ENCODE results near the gene NUCB1. TPM values are rescaled to one million over a fixed set of nuclear protein-coding genes. Genes with fewer than 3 reads are reported as not detected.
A peak's percentile ranks its signal among the peaks of the same experiment; 100 is the strongest.
"Not testable (repeated sequence)": the region's sequence is repeated elsewhere in the genome, so short reads cannot be mapped to it uniquely, and the experiment has no call there.

NUCB1 gene
- total RNA-seq, 4 donors from 2014 or later, result 83.9 to 162 (median 148) TPM

DNA sequence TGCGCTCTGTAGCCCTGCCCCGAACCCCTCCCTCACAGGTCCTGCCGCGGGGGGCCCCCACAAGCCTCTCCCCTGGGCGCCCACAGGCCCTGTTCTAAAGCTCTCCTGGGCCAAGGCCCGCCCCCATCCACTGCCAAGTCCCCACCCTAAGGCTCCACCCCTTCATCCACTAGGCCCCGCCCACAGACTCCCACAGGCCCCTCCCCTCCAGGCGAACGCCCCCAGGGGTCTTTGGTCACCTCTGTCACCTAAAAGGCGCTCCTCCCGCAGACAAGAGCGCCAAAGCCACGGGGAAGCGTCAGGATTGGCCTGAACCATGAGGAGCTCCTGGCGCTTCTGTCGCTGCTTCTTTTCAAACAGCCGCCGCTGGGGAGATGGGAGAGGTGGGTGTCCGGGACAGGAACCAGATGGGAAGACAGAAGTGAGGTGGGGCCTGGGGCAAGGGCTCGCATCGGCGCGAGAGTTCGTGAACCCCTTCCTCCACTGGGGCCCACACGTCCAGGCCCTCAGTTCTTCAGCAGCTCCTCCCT is 3.9 kb upstream of the NUCB1 start:
- H3K4me3 ChIP-seq, result peak overlapping the region; percentile 22 to 51 (median 32)
- H3K4me1 ChIP-seq, result peaks cover 7 to 12% of the 10 kb centered on the region in 2 donors
- in situ Hi-C loops (cut with MboI; ENCODE audit: low sequenced_read_pairs in 4 of 4), result no loop called here
- ATAC-seq, result no peak
- peak in 1 of 2 donors; percentile 46 for DNase-seq
- intact Hi-C loops (cut with DNase I; ENCODE audit: low total_unique reads), result no loop called here
- H3K27ac ChIP-seq, result peak overlapping the region; percentile 14 to 76 (median 54)
- TF ChIP-seq, protein P1, sequence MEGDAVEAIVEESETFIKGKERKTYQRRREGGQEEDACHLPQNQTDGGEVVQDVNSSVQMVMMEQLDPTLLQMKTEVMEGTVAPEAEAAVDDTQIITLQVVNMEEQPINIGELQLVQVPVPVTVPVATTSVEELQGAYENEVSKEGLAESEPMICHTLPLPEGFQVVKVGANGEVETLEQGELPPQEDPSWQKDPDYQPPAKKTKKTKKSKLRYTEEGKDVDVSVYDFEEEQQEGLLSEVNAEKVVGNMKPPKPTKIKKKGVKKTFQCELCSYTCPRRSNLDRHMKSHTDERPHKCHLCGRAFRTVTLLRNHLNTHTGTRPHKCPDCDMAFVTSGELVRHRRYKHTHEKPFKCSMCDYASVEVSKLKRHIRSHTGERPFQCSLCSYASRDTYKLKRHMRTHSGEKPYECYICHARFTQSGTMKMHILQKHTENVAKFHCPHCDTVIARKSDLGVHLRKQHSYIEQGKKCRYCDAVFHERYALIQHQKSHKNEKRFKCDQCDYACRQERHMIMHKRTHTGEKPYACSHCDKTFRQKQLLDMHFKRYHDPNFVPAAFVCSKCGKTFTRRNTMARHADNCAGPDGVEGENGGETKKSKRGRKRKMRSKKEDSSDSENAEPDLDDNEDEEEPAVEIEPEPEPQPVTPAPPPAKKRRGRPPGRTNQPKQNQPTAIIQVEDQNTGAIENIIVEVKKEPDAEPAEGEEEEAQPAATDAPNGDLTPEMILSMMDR (IDR thresholded peaks at IDR 0.05 in 4 of 5, conservative IDR thresholded peaks at IDR 0.05 in 1 of 5), result no peak
- TF ChIP-seq POLR2A (IDR thresholded peaks at IDR 0.05), result no peak
- no peaks in the 10 kb centered on the region for H3K36me3 ChIP-seq
- no peaks in the 10 kb centered on the region for H3K9me3 ChIP-seq
- H3K27me3 ChIP-seq, result no peaks in the 10 kb centered on the region

DNA sequence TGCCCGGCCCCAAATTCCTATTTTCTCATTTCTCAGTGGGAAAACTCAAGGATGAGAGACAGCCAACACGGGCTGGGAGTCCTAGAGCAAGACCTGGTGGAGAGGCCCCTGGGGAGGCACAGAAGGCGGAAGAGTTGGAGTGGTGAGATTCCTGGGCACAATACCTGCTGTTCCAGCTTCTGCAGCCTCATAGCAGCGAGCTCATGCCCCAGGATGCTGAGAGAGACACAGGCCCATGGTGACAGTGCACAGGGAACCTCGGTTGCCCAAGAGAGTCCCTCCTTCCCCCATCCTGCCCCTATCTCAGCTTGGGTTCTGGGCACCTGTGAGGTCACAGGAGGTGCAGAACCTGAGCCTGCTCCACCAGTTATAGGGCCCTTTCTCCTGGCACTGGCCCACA is 2.9 kb upstream of the NUCB1 start:
- Histone ChIP-seq H3K4me3 (no peak overlapping the region), H3K36me3 (no peaks in the 10 kb centered on the region), H3K4me1 (peaks cover 16 to 22% of the 10 kb centered on the region in 2 donors), H3K27ac (peak overlapping the region in 2 of 4 donors; percentile 12 to 76), H3K9me3 (no peaks in the 10 kb centered on the region), H3K27me3 (no peaks in the 10 kb centered on the region)
- intact Hi-C loops (cut with DNase I; ENCODE audit: low total_unique reads), result no loop called here
- in situ Hi-C loops (cut with MboI; ENCODE audit: low sequenced_read_pairs in 4 of 4), result no loop called here
- no peak for DNase-seq
- TF ChIP-seq POLR2A (IDR thresholded peaks at IDR 0.05), result no peak
- TF ChIP-seq, protein P1 (IDR thresholded peaks at IDR 0.05 in 4 of 5, conservative IDR thresholded peaks at IDR 0.05 in 1 of 5), result no peak
- ATAC-seq, result no peak

DNA sequence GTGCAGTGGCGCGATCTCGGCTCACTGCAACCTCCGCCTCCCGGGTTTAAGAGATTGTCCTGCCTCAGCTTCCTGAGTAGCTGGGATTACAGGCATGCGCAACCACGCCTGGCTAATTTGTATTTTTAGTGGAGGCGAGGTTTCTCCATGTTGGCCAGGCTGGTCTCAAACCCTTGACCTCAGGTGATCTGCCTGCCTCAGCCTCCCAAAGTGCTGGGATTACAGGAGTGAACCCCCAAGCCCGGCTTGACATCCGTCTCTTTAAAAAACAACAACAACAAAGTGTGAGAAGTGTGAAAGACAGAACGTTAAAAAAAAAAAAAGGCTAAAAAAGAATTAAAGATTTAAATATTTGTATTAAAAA is 744 bp upstream of the NUCB1 start:
- intact Hi-C loops (cut with DNase I; ENCODE audit: low total_unique reads), result not testable (repeated sequence)

DNA sequence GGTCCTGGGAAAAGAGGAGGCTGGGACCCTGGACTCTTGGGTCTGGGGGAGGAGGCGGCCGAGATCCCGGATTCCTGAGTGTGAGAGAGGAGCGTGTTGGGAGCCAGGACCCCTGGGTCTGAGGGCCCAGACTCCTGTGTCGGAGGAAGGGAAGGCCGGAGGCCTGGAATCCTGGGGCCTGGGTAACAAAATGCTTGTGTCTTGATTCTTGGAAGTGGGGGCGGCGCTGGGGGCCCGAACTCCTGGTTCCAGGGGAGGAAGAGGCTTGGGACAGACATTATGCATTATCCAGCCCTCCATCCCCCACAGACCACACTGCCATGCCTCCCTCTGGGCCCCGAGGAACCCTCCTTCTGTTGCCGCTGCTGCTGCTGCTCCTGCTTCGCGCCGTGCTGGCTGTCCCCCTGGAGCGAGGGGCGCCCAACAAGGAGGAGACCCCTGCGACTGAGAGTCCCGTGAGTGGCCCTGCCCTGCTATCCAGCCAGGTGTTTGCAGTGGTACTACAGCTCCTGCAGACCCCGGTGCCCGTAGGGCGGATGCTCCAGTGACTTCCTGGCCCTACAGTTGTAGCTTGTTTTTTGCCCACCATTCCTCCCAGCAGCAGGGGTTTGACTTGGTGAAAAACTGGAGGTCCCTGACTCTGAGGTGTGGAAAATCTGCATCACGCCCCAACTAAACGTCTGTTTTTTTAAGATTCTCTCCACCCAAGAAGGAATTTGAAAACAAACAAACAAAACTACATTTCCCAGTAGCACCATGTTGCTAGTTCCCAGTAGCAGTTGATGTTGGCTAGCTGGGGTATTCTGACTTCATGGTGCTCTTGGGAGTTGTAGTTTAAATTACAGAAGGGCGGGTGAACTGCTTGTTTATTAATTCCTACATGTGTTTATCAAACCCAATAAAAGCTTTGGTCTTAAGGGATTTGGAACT is 630 bp downstream of the NUCB1 start:
- ATAC-seq (peak; percentile 34 to 59), DNase-seq (no peak)
- in situ Hi-C loops (cut with MboI; ENCODE audit: low sequenced_read_pairs in 4 of 4) (no loop called here), intact Hi-C loops (cut with DNase I; ENCODE audit: low total_unique reads) (loop anchor here (2.0 kb wide), 1 partner anchor 28 kb away; the partner anchor contains the start of gene PPP1R15A)
- Histone ChIP-seq H3K4me3 (peak overlapping the region; percentile 87 to 96 (median 93)), H3K4me1 (peaks cover 25 to 30% of the 10 kb centered on the region in 2 donors), H3K9me3 (no peaks in the 10 kb centered on the region), H3K27me3 (no peaks in the 10 kb centered on the region), H3K36me3 (peaks cover 0 to 19% of the 10 kb centered on the region in 2 donors), H3K27ac (peak overlapping the region; percentile 92 to 98 (median 95))
- TF ChIP-seq, protein P1 (IDR thresholded peaks at IDR 0.05 in 4 of 5, conservative IDR thresholded peaks at IDR 0.05 in 1 of 5), result no peak
- TF ChIP-seq POLR2A (IDR thresholded peaks at IDR 0.05), result no peak

More for the DNA sequence above, 744 bp upstream of the NUCB1 start:
- H3K27ac ChIP-seq, result peak overlapping the region; percentile 92 to 98 (median 95)
- H3K4me3 ChIP-seq, result peak overlapping the region; percentile 87 to 96 (median 93)
- H3K9me3 ChIP-seq; H3K27me3 ChIP-seq; ATAC-seq; H3K36me3 ChIP-seq; in situ Hi-C loops (cut with MboI; ENCODE audit: low sequenced_read_pairs in 4 of 4); DNase-seq: not testable (repeated sequence)
- H3K4me1 ChIP-seq, result peaks cover 25 to 30% of the 10 kb centered on the region in 2 donors

DNA sequence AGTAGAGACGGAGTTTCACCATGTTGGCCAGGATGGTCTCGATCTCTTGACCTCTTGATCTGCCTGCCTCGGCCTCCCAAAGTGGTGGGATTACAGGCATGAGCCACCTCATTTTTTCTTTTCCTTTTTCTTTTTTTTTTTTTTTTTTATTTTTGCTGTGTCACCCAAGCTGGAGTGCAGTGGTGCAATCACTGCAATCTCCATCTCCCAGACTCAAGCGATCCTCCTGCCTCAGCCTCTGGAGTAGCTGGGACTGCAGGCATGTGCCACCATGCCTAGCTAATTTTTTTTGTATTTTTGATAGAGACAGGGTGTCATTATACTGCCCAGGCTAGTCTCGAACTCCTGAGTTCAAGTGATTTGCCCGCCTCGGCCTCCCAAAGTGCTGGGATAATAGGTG is 2.2 kb downstream of the NUCB1 start:
- H3K27ac ChIP-seq, result peak overlapping the region in 2 of 4 donors; percentile 39 to 94
- in situ Hi-C loops (cut with MboI; ENCODE audit: low sequenced_read_pairs in 4 of 4); DNase-seq; H3K27me3 ChIP-seq; H3K9me3 ChIP-seq; ATAC-seq; intact Hi-C loops (cut with DNase I; ENCODE audit: low total_unique reads): not testable (repeated sequence)
- peak overlapping the region in 1 of 4 donors; percentile 1 for H3K4me3 ChIP-seq
- H3K4me1 ChIP-seq, result peaks cover 25 to 32% of the 10 kb centered on the region in 2 donors
- peaks cover 0 to 31% of the 10 kb centered on the region in 2 donors for H3K36me3 ChIP-seq

DNA sequence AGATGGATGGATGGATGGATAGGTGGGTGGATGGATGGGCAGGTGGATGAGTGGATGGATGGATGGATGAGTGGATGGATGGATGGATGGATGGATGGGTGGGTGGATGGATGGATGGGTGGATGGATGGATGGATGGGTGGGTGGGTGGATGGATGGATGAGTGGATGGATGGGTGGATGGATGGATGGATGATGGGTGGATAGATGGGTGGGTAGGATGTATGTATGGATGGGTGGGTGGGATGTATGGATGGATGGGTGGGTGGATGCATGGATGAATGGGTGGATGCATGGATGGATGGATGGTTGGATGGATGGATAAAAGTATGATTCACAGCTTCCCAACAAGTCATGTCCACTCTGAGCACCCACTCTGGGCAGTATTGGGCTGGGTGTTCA is 3.7 kb downstream of the NUCB1 start:
- H3K27ac ChIP-seq; H3K27me3 ChIP-seq; in situ Hi-C loops (cut with MboI; ENCODE audit: low sequenced_read_pairs in 4 of 4); H3K4me3 ChIP-seq; ATAC-seq; intact Hi-C loops (cut with DNase I; ENCODE audit: low total_unique reads); DNase-seq; H3K9me3 ChIP-seq: not testable (repeated sequence)
- Histone ChIP-seq H3K4me1 (peaks cover 30 to 38% of the 10 kb centered on the region in 2 donors), H3K36me3 (peaks cover 0 to 38% of the 10 kb centered on the region in 2 donors)
